ENCODE results near the gene GALNTL6.

Gene GALNTL6

DNA sequence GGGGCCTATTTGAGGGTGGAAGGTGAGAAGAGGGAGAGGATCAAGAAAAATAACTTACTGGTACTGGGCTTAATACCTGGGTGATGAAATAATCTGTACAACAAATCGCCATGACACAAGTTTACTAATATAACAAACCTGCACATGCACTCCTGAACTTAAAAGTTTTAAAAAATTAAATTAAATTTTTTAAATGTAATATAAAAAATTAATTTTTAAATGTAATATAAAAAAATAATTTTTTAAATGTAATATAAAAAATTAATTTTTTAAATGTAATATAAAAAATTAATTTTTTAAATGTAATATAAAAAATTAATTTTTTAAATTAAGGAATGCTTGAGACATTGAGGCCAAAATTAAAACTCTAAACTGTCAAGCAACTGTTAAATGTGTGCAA is 1231.1 kb downstream of the GALNTL6 start:
- H3K4me2 ChIP-seq (ENCODE audit: low read depth, low read length, poor library complexity, severe bottlenecking), result no peak overlapping the region
- no peaks in the 10 kb centered on the region for H3K79me2 ChIP-seq (ENCODE audit: insufficient read depth, low read length)
- H4K20me1 ChIP-seq (ENCODE audit: insufficient read depth, low read length, poor library complexity, severe bottlenecking), result no peaks in the 10 kb centered on the region
- H2AFZ ChIP-seq (ENCODE audit: low read length), result no peak overlapping the region
- H3K36me3 ChIP-seq (ENCODE audit: insufficient read depth, low read length), result no peaks in the 10 kb centered on the region
- no peaks in the 10 kb centered on the region for H3F3A ChIP-seq (ENCODE audit: low read depth)
- no peak overlapping the region for H3K4me3 ChIP-seq (ENCODE audit: low read length, poor library complexity, severe bottlenecking)
- H3K9ac ChIP-seq (ENCODE audit: low read depth, low read length, poor library complexity, severe bottlenecking), result no peak overlapping the region
- H3K4me1 ChIP-seq (ENCODE audit: insufficient read depth, low read length, poor library complexity, severe bottlenecking), result no peaks in the 10 kb centered on the region
- H3K9me3 ChIP-seq (ENCODE audit: insufficient read depth, low read depth, low read length), result no peaks in the 10 kb centered on the region
- H3K27me3 ChIP-seq (ENCODE audit: insufficient read depth, low read length, poor library complexity, severe bottlenecking), result no peaks in the 10 kb centered on the region
- TF ChIP-seq, protein P1, sequence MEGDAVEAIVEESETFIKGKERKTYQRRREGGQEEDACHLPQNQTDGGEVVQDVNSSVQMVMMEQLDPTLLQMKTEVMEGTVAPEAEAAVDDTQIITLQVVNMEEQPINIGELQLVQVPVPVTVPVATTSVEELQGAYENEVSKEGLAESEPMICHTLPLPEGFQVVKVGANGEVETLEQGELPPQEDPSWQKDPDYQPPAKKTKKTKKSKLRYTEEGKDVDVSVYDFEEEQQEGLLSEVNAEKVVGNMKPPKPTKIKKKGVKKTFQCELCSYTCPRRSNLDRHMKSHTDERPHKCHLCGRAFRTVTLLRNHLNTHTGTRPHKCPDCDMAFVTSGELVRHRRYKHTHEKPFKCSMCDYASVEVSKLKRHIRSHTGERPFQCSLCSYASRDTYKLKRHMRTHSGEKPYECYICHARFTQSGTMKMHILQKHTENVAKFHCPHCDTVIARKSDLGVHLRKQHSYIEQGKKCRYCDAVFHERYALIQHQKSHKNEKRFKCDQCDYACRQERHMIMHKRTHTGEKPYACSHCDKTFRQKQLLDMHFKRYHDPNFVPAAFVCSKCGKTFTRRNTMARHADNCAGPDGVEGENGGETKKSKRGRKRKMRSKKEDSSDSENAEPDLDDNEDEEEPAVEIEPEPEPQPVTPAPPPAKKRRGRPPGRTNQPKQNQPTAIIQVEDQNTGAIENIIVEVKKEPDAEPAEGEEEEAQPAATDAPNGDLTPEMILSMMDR (conservative IDR thresholded peaks at IDR 0.05; ENCODE audit: low read length), result no peak
- no peak for TF ChIP-seq EZH2phosphoT487 (IDR thresholded peaks at IDR 0.05; ENCODE audit: borderline replicate concordance)
- H3K9me2 ChIP-seq (replicated peaks; ENCODE audit: low read depth, low read length), result no peaks in the 10 kb centered on the region

DNA sequence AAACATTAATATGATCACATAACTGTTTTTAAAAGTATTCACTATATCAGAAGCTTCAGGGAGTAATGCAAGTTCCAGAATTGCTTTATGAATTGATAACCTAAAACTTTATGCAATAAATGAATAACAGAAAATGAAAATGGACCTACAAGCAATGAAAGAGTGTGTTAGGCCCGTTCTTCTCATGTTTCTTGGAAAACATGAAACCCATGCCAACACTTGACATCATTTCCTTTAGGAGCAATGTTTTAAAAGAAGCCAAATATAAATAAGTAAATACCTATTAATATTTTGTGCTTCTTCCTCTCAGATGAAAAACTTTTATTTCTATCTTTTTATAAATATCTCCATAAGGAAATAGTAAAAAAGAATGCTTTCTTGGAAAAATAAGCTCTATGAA is 1232.4 kb downstream of the GALNTL6 start:
- Histone ChIP-seq H3K4me2 (ENCODE audit: low read depth, low read length, poor library complexity, severe bottlenecking) (no peak overlapping the region), H3K36me3 (ENCODE audit: insufficient read depth, low read length) (no peaks in the 10 kb centered on the region)
- TF ChIP-seq, protein P1 (conservative IDR thresholded peaks at IDR 0.05; ENCODE audit: low read length), result no peak
- no peak for TF ChIP-seq EZH2phosphoT487 (IDR thresholded peaks at IDR 0.05; ENCODE audit: borderline replicate concordance)

DNA sequence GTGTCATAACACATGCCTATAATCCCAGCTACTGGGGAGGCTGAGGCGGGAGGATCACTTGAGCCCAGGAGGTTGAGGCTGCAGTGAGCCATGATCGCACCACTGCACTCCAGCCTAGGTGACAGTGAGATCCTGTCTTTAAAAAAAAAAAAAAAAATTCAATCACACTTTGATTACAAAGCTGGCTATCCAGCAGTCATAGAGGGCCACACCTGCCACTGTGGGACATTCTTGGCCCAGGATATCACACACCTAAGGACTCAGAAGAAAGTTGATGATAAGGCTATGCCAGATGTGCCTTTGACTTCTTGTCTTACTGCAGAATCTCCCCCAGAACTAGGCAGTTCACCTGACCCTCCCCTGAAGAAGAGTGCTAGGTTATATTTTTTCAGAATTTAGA is 1232.9 kb downstream of the GALNTL6 start:
- Histone ChIP-seq H3K4me2 (ENCODE audit: low read depth, low read length, poor library complexity, severe bottlenecking) (no peak overlapping the region), H3F3A (ENCODE audit: low read depth) (no peaks in the 10 kb centered on the region), H2AFZ (ENCODE audit: low read length) (no peak overlapping the region), H3K27me3 (ENCODE audit: insufficient read depth, low read length, poor library complexity, severe bottlenecking) (no peaks in the 10 kb centered on the region), H3K4me1 (ENCODE audit: insufficient read depth, low read length, poor library complexity, severe bottlenecking) (no peaks in the 10 kb centered on the region), H3K4me3 (ENCODE audit: low read length, poor library complexity, severe bottlenecking) (no peak overlapping the region), H3K9me3 (ENCODE audit: insufficient read depth, low read depth, low read length) (no peaks in the 10 kb centered on the region), H3K79me2 (ENCODE audit: insufficient read depth, low read length) (no peaks in the 10 kb centered on the region), H3K9me2 (replicated peaks; ENCODE audit: low read depth, low read length) (no peaks in the 10 kb centered on the region), H3K36me3 (ENCODE audit: insufficient read depth, low read length) (no peaks in the 10 kb centered on the region), H4K20me1 (ENCODE audit: insufficient read depth, low read length, poor library complexity, severe bottlenecking) (no peaks in the 10 kb centered on the region), H3K9ac (ENCODE audit: low read depth, low read length, poor library complexity, severe bottlenecking) (no peak overlapping the region)
- TF ChIP-seq EZH2phosphoT487 (IDR thresholded peaks at IDR 0.05; ENCODE audit: borderline replicate concordance), result no peak
- TF ChIP-seq, protein P1 (conservative IDR thresholded peaks at IDR 0.05; ENCODE audit: low read length), result no peak

More for the DNA sequence above, 1232.4 kb downstream of the GALNTL6 start:
- Histone ChIP-seq H3F3A (ENCODE audit: low read depth) (no peaks in the 10 kb centered on the region), H3K27me3 (ENCODE audit: insufficient read depth, low read length, poor library complexity, severe bottlenecking) (no peaks in the 10 kb centered on the region), H3K9ac (ENCODE audit: low read depth, low read length, poor library complexity, severe bottlenecking) (no peak overlapping the region), H3K79me2 (ENCODE audit: insufficient read depth, low read length) (no peaks in the 10 kb centered on the region), H3K9me2 (replicated peaks; ENCODE audit: low read depth, low read length) (no peaks in the 10 kb centered on the region), H2AFZ (ENCODE audit: low read length) (no peak overlapping the region), H3K9me3 (ENCODE audit: insufficient read depth, low read depth, low read length) (no peaks in the 10 kb centered on the region), H4K20me1 (ENCODE audit: insufficient read depth, low read length, poor library complexity, severe bottlenecking) (no peaks in the 10 kb centered on the region), H3K4me1 (ENCODE audit: insufficient read depth, low read length, poor library complexity, severe bottlenecking) (no peaks in the 10 kb centered on the region), H3K4me3 (ENCODE audit: low read length, poor library complexity, severe bottlenecking) (no peak overlapping the region)
